ENCODE measurements around the gene NTN3.

NTN3 gene

GRCh38 chr16:2515180-2515851 lies 44.2 kb downstream of the NTN3 start:
- peak; percentile 53 for DNase-seq

DNA sequence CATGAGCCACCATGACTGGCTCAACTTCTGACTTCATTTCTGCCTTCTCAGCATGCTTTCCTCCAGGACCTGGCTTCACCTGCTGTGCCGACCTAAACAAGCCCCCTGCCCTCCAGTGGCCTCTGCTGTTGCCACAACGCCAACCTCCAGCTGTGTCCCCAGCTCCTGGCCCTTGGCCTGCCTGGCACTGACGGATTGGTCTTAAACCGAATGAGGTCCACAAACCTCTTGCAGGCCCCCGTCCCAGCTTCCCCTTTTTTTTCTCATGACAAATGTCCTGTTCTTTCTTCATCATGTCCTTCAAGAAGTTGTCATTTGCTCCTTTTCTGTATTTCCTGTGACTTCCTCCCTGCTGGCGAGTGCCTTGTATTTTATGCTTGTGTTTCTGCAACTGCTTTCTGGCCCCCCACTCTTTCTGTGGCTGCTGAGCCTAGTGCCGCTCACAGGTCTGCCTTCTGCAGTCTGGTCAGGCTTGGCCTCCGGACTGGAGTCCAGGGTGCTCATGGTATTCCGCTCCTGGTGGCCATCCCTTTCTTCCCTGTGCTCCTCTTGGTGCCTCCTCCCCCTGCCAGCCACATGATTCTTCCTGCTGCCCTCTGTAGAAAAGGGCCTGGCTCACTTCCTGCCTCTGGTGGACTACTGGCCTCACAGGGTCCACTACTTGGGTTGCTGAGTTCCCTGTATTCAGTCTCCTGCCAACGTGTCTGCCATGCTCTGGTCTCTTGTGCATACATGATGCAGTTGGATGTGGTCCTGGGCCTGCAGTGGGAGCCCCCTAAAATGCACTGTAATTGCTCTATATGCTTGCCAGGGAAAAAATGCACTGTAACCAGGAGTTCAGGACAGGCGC lies 45.5 kb downstream of the NTN3 start:
- DNase-seq: peak; percentile 83

- DNase-seq: no peak
Measured at GRCh38 chr16:2517954-2518605, 47.0 kb downstream of the NTN3 start.

DNA sequence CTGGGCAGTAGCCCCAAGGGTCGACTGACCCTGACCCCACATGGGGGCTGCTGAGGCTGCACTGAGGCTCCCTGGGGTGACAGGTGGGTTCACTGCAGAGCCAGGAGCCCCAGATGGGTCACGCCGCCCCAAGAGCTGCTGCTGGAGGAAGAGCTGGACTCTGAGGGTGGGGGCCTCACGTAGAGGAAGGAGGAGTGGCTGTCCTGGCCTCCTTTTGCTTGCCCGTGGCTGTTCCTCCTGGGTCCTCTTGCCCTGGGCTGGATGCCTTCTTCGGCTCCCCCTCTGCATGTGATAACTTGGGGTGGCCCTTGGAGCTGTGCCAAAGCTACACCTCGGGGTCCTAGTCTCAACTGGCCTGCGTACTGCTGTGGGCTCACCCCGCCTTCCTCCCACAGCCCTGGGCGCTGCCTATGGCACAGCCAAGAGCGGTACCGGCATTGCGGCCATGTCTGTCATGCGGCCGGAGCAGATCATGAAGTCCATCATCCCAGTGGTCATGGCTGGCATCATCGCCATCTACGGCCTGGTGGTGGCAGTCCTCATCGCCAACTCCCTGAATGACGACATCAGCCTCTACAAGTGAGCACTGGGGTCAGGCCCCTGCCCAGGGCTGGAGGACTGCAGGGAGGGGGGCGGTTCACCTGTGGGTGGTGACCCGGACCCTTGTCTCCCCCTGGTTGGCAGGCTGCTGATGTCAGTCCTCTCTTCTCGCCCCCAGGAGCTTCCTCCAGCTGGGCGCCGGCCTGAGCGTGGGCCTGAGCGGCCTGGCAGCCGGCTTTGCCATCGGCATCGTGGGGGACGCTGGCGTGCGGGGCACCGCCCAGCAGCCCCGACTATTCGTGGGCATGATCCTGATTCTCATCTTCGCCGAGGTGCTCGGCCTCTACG lies 48.0 kb downstream of the NTN3 start:
- DNase-seq: no peak

GRCh38 chr16:2519711-2520080 lies 48.6 kb downstream of the NTN3 start:
- no peak for DNase-seq

GRCh38 chr16:2520097-2520783 lies 49.1 kb downstream of the NTN3 start, which contains the start of gene AMDHD2:
Gene AMDHD2 (plus strand): TSS chr16:2520371. CDS start chr16:2520459, 88 bp downstream.
- peak; percentile 96 for DNase-seq

DNA sequence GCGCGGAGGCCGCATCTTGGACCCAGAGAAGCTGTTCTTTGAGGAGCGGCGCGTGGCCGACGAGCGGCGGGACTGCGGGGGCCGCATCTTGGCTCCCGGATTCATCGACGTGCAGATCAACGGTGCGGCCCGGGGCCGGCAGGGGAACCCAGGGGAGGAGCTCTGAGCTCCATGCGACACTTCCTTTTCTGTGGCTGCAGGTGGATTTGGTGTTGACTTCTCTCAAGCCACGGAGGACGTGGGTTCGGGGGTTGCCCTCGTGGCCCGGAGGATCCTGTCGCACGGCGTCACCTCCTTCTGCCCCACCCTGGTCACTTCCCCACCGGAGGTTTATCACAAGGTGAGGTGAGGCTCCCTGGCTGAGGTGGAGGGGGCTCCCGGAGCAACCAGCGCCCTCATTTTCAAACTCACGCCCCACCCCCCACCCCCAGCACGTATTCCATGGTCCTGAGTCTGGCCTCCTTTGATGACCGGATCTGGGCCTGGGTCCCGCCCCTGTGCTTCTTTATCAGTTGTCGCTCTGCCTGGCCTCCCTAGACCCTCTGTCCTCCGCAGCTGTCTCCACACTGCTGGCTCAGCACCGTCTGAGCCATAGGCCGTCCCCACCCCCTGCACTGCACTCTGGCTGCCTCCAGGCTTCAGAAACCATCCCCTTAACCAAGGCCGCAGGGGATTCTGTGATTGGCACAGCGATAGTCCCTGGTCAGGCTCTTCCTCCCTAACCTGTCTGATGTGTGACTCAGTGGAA lies 49.9 kb downstream of the NTN3 start:
- DNase-seq: peak; percentile 45

Data from suppressor macrophage treated with lipopolysaccharide for 4 hours (primary cell).